HCT116 (cell line): ENCODE measurements around the gene CELF3. TPM values are rescaled to one million over a fixed set of nuclear protein-coding genes. Genes with fewer than 3 reads are reported as not detected.

Experiments used
- ATAC-seq: fragments of 200-7000 bp; cut with Tn5 transposase; 2 replicates; pipeline ENCODE4 v1.9.1; 2020; ENCODE audit warnings: mild to moderate bottlenecking, moderate library complexity
- BruUV-seq: library from RNA; stranded (reverse); fragments of 400-500 nt; replicated peaks from 2 replicates; lab custom pipeline; 2021; lab: Mats Ljungman, UMichigan
- CTCF ChIA-PET: fragments of 300-600 bp; sonication (Branson Sonifier 250); formaldehyde crosslinking; loops from one replicate; lab custom pipeline; 2021; ENCODE audit warnings: antibody characterized with exemption; lab: Charles Lee
- POLR2A ChIA-PET: fragments of 300-600, 350-600 bp; sonication (Branson Sonifier 250); formaldehyde crosslinking; loops from one replicate; lab custom pipeline; 2021; ENCODE audit warnings: antibody characterized with exemption; lab: Charles Lee
- RAD21 ChIA-PET, 2 experiments: fragments of 300-600 bp; sonication (Branson Sonifier 250); formaldehyde crosslinking; loops; one replicate each; lab custom pipeline; 2023; ENCODE audit warnings: low total read pairs in 2 of 2; ENCODE audit not compliant: uncharacterized antibody in 2 of 2, unreplicated experiment in 2 of 2, low non-redundant PET in 1 of 2; lab: Charles Lee
- DNase-seq: peaks from one replicate; pipeline ENCODE4 v3.0.0-alpha.2; 2010; ENCODE audit warnings: low read depth, low spot score
- H2AFZ ChIP-seq: fragments of 200-600 bp; shearing (Covaris generic), sonication (generic); 2 replicates; pipeline ENCODE4 v1.6.1; 2017; ENCODE audit warnings: low read depth, mixed run types, mixed read lengths, antibody characterized with exemption, low read length; ENCODE audit not compliant: poor library complexity, severe bottlenecking
- H3K27ac ChIP-seq: 2 replicates; pipeline ENCODE4 v1.5.1; 2012; ENCODE audit warnings: low read depth, low read length
- H3K27me3 ChIP-seq: fragments of 200-600 bp; sonication (generic); 2 replicates; pipeline ENCODE4 v1.6.1; 2016; ENCODE audit warnings: mixed run types, low read length, mixed read lengths; ENCODE audit not compliant: insufficient read depth
- H3K36me3 ChIP-seq, 2 experiments: fragments of 200-500 bp in 1 of 2; fragments of 200-600 bp in 1 of 2; sonication (Bioruptor generic) in 1 of 2; sonication (generic) in 1 of 2; 2 replicates each; pipeline versions ENCODE4 v1.5.1 to v1.6.1; 2014 to 2016; ENCODE audit warnings: low read length in 2 of 2, inconsistent platforms in 1 of 2, mixed read lengths in 1 of 2, mixed run types in 1 of 2; ENCODE audit not compliant: insufficient read depth in 2 of 2, control insufficient read depth in 1 of 2
- H3K4me1 ChIP-seq, 2 experiments: fragments of 200-600 bp in 1 of 2; sonication (generic) in 1 of 2; 2 replicates each; pipeline versions ENCODE4 v1.5.1 to v1.6.1; 2012 to 2017; ENCODE audit warnings: low read length in 2 of 2, inconsistent platforms in 1 of 2, mild to moderate bottlenecking in 1 of 2, mixed read lengths in 1 of 2, mixed run types in 1 of 2, moderate library complexity in 1 of 2; ENCODE audit not compliant: insufficient read depth in 2 of 2, control insufficient read depth in 1 of 2
- H3K4me2 ChIP-seq: fragments of 200-600 bp; sonication (generic); 2 replicates; pipeline ENCODE4 v1.6.1; 2017; ENCODE audit warnings: mixed run types, low read length, mixed read lengths
- H3K4me3 ChIP-seq, 2 experiments: fragments of 200-600 bp in 1 of 2; sonication (generic) in 1 of 2; replicated peaks in 1 of 2; 2 replicates each; pipeline ENCODE4 v1.5.1; 2011 to 2016; ENCODE audit warnings: low read length in 2 of 2, control low read depth in 1 of 2, low read depth in 1 of 2, mild to moderate bottlenecking in 1 of 2, mixed read lengths in 1 of 2, mixed run types in 1 of 2
- H3K79me2 ChIP-seq: fragments of 200-600 bp; sonication (generic); 2 replicates; pipeline ENCODE4 v1.6.1; 2017; ENCODE audit warnings: mild to moderate bottlenecking, mixed run types, low read length, moderate library complexity, mixed read lengths; ENCODE audit not compliant: insufficient read depth
- H3K9ac ChIP-seq: fragments of 200-600 bp; sonication (generic); 2 replicates; pipeline ENCODE4 v1.6.1; 2016; ENCODE audit warnings: low read length, mixed read lengths
- H3K9me2 ChIP-seq: fragments of 200-600 bp; sonication (generic), shearing (Covaris generic); 2 replicates; pipeline ENCODE4 v1.6.1; 2017; ENCODE audit warnings: mixed run types, mild to moderate bottlenecking, moderate library complexity; ENCODE audit not compliant: insufficient read depth
- H3K9me3 ChIP-seq, 2 experiments: fragments of 200-500 bp in 1 of 2; fragments of 200-600 bp in 1 of 2; sonication (Bioruptor generic) in 1 of 2; sonication (generic) in 1 of 2; 2 replicates each; pipeline ENCODE4 v1.6.1; 2014 to 2017; ENCODE audit warnings: low read length in 2 of 2, mixed read lengths in 2 of 2, inconsistent platforms in 1 of 2, low read depth in 1 of 2, mild to moderate bottlenecking in 1 of 2, mixed run types in 1 of 2, moderate library complexity in 1 of 2; ENCODE audit not compliant: control insufficient read depth in 1 of 2, insufficient read depth in 1 of 2
- H4K20me1 ChIP-seq: fragments of 200-600 bp; sonication (generic), shearing (Covaris generic); 2 replicates; pipeline ENCODE4 v1.6.1; 2017; ENCODE audit warnings: mixed run types, mild to moderate bottlenecking, moderate library complexity; ENCODE audit not compliant: insufficient read depth
- ATF3 ChIP-seq: IDR thresholded peaks from 2 replicates; pipeline ENCODE4 v1.6.1; 2012
- CBX3 ChIP-seq: IDR thresholded peaks from 2 replicates; pipeline ENCODE4 v1.6.1; 2012; ENCODE audit warnings: low read depth
- CEBPB ChIP-seq: IDR thresholded peaks from 2 replicates; pipeline ENCODE4 v1.6.1; 2012; ENCODE audit warnings: low read depth
- CTCF ChIP-seq, 3 experiments: fragments of 200-600 bp in 1 of 3; sonication (generic) in 1 of 3; IDR thresholded peaks in 2 of 3; conservative IDR thresholded peaks in 1 of 3; 2 replicates each; pipeline ENCODE4 v1.5.1; 2012 to 2017; ENCODE audit warnings: low read depth in 2 of 3, low read length in 2 of 3, antibody characterized with exemption in 1 of 3, borderline replicate concordance in 1 of 3, control low read depth in 1 of 3, mild to moderate bottlenecking in 1 of 3, mixed read lengths in 1 of 3, mixed run types in 1 of 3, moderate library complexity in 1 of 3; ENCODE audit not compliant: insufficient read depth in 1 of 3
- EZH2 ChIP-seq: fragments of 200-600 bp; sonication (generic); IDR thresholded peaks from 2 replicates; pipeline ENCODE4 v1.6.1; 2017; ENCODE audit warnings: antibody characterized with exemption, mixed run types
- FOSL1 ChIP-seq: IDR thresholded peaks from 2 replicates; pipeline ENCODE4 v1.6.1; 2012; ENCODE audit warnings: low read depth
- JUND ChIP-seq: IDR thresholded peaks from 2 replicates; pipeline ENCODE4 v1.6.1; 2012
- MAX ChIP-seq: IDR thresholded peaks from 2 replicates; pipeline ENCODE4 v1.6.1; 2012
- POLR2A ChIP-seq: IDR thresholded peaks from 2 replicates; pipeline ENCODE4 v1.7.0; 2011; ENCODE audit warnings: borderline replicate concordance; ENCODE audit not compliant: insufficient read depth, insufficient read length; ENCODE audit errors: extremely low read depth
- POLR2AphosphoS5 ChIP-seq: IDR thresholded peaks from 2 replicates; pipeline ENCODE4 v1.6.1; 2011; ENCODE audit warnings: mild to moderate bottlenecking, low read depth, low read length, moderate library complexity
- SIN3A ChIP-seq: IDR thresholded peaks from 2 replicates; pipeline ENCODE4 v1.6.1; 2012; ENCODE audit warnings: low read depth
- SP1 ChIP-seq: IDR thresholded peaks from 2 replicates; pipeline ENCODE4 v1.6.1; 2012; ENCODE audit warnings: low read depth
- SRF ChIP-seq: IDR thresholded peaks from 2 replicates; pipeline ENCODE4 v1.6.1; 2012; ENCODE audit warnings: low read depth
- ZBTB33 ChIP-seq: IDR thresholded peaks from 2 replicates; pipeline ENCODE4 v1.6.1; 2011; ENCODE audit warnings: mild to moderate bottlenecking, low read length, moderate library complexity; ENCODE audit not compliant: insufficient replicate concordance; ENCODE audit errors: extremely low read depth
- intact Hi-C: fragments of 100-400 bp; cut with micrococcal nuclease; formaldehyde crosslinking; loops from 2 replicates; pipeline ENCODE4 v1.10.0; 2022
- total RNA-seq: library from RNA; stranded (reverse); gene quantifications from one replicate; pipeline ENCODE4 v1.2.1, GENCODE V29; 2021; ENCODE audit not compliant: unreplicated experiment

The CELF3 gene
- total RNA-seq, 1 experiment from 2014 or later, result not detected

- DNase-seq (no peak), ATAC-seq (no peak)
- peak overlapping the region; percentile 72 for H3K4me2 ChIP-seq
- RAD21 ChIA-PET, result no interaction called here
- no TSS peak for BruUV-seq
- no peak overlapping the region for H2AFZ ChIP-seq
- no peaks in the 10 kb centered on the region for H3K9me2 ChIP-seq
- POLR2A ChIA-PET, result no interaction called here
- TF ChIP-seq CTCF (IDR thresholded peaks at IDR 0.05 in 2 of 3, conservative IDR thresholded peaks at IDR 0.05 in 1 of 3; ENCODE audit: borderline replicate concordance in 1 of 3, insufficient read depth in 1 of 3, low read depth in 2 of 3, low read length in 2 of 3) (no peak), POLR2A (no peak), ATF3 (no peak), EZH2 (no peak)
- intact Hi-C loops, result no loop called here
- H3K9ac ChIP-seq, result peak overlapping the region; percentile 39; the same call in 1 of the 2 replicates
- CTCF ChIA-PET, result no interaction called here
- no peak overlapping the region for H3K4me3 ChIP-seq
- H3K4me1 ChIP-seq, result peaks cover 23 to 45% of the 10 kb centered on the region in 2 experiments
- no peak overlapping the region for H3K27ac ChIP-seq
- no peaks in the 10 kb centered on the region for H3K27me3 ChIP-seq
- H3K36me3 ChIP-seq, result no peaks in the 10 kb centered on the region
- no peaks in the 10 kb centered on the region for H3K79me2 ChIP-seq
- no peaks in the 10 kb centered on the region for H3K9me3 ChIP-seq
- no peaks in the 10 kb centered on the region for H4K20me1 ChIP-seq
Observed at GRCh38 chr1:151681923-151682322, 34.7 kb downstream of the CELF3 start.

GRCh38 chr1:151680826-151681225 is 35.8 kb downstream of the CELF3 start:
- H3K36me3 ChIP-seq, result no peaks in the 10 kb centered on the region
- no peaks in the 10 kb centered on the region for H3K79me2 ChIP-seq
- intact Hi-C loops, result no loop called here
- H3K27me3 ChIP-seq, result no peaks in the 10 kb centered on the region
- peak overlapping the region; percentile 39 for H3K9ac ChIP-seq
- peak overlapping the region; percentile 4 to 38; a peak in 3 of 4 replicates for H3K4me3 ChIP-seq
- ATAC-seq, result peak; percentile 97
- H2AFZ ChIP-seq, result no peak overlapping the region
- POLR2A ChIA-PET, result interaction anchor here (0.9 to 1.4 kb wide), 4 partner anchors 69 to 356 kb away, joined by 3 to 4 read pairs (median 4); partner anchors contain the start of genes S100A11, SNX27 and TUFT1
- BruUV-seq, result no TSS peak
- no peaks in the 10 kb centered on the region for H3K9me2 ChIP-seq
- CTCF ChIA-PET, result interaction anchor here (1.5 kb wide), 1 partner anchor 87 kb away, joined by 4 read pairs; no protein-coding TSS in a partner anchor
- no peaks in the 10 kb centered on the region for H4K20me1 ChIP-seq
- TF ChIP-seq FOSL1 (peak; percentile 83), MAX (peak; percentile 43; the same call in 1 of the 2 replicates), POLR2A (no peak), CEBPB (0 out of 2 replicates have a peak, but pooled peaks have one; percentile 36), SP1 (peak; percentile 73), ZBTB33 (no peak), SIN3A (peak; percentile 51; the same call in 1 of the 2 replicates), JUND (peak; percentile 78), CBX3 (peak; percentile 76; the same call in 1 of the 2 replicates), SRF (peak; percentile 68; the same call in 1 of the 2 replicates), POLR2AphosphoS5 (peak; percentile 60)
- peak overlapping the region; percentile 72 for H3K4me2 ChIP-seq
- peak overlapping the region; percentile 72 for H3K27ac ChIP-seq
- DNase-seq, result peak; percentile 75
- RAD21 ChIA-PET, result no interaction called here
- no peaks in the 10 kb centered on the region for H3K9me3 ChIP-seq
- H3K4me1 ChIP-seq, result peaks cover 23 to 45% of the 10 kb centered on the region in 2 experiments
